IMR-90 (cell line): ENCODE measurements around the gene TSC1.

Source experiments
- BHLHE40 ChIP-seq: fragments of 150-350 bp; IDR thresholded peaks from 2 replicates; pipeline ENCODE4 v1.6.1; 2016; ENCODE audit warnings: mild to moderate bottlenecking, low read depth, low read length
- CHD1 ChIP-seq: IDR thresholded peaks from 2 replicates; pipeline ENCODE4 v1.6.1; 2012; ENCODE audit warnings: low read depth, low read length, improper control_type of control experiment
- CTCF ChIP-seq: conservative IDR thresholded peaks from 2 replicates; pipeline ENCODE4 v1.5.1; 2012; ENCODE audit warnings: mild to moderate bottlenecking, low read depth, low read length, improper control_type of control experiment
- ELK1 ChIP-seq: fragments of 150-350 bp; IDR thresholded peaks from 2 replicates; pipeline ENCODE4 v1.6.1; 2016; ENCODE audit warnings: low read depth, mild to moderate bottlenecking, low read length, moderate library complexity, borderline replicate concordance
- MAFK ChIP-seq: IDR thresholded peaks from 2 replicates; pipeline ENCODE4 v1.6.1; 2012; ENCODE audit warnings: low read depth, low read length, improper control_type of control experiment
- MXI1 ChIP-seq: IDR thresholded peaks from 2 replicates; pipeline ENCODE4 v1.6.1; 2012; ENCODE audit warnings: low read depth, mild to moderate bottlenecking, low read length, moderate library complexity, borderline replicate concordance
- POLR2A ChIP-seq: IDR thresholded peaks from 2 replicates; pipeline ENCODE4 v1.6.1; 2012; ENCODE audit warnings: mild to moderate bottlenecking, low read depth, low read length
- RAD21 ChIP-seq: IDR thresholded peaks from 2 replicates; pipeline ENCODE4 v1.6.1; 2012; ENCODE audit warnings: low read length, improper control_type of control experiment
- RCOR1 ChIP-seq: IDR thresholded peaks from 2 replicates; pipeline ENCODE4 v1.6.1; 2012; ENCODE audit warnings: mild to moderate bottlenecking, low read length, improper control_type of control experiment; ENCODE audit not compliant: insufficient replicate concordance
- RFX5 ChIP-seq: IDR thresholded peaks from 2 replicates; pipeline ENCODE4 v1.8.0; 2012; ENCODE audit warnings: low read depth, mild to moderate bottlenecking, low read length, moderate library complexity
- SMC3 ChIP-seq: fragments of 150-350 bp; IDR thresholded peaks from 2 replicates; pipeline ENCODE4 v1.6.1; 2016; ENCODE audit warnings: low read depth, mild to moderate bottlenecking, antibody characterized with exemption, low read length, moderate library complexity
- USF2 ChIP-seq: fragments of 150-350 bp; IDR thresholded peaks from 2 replicates; pipeline ENCODE4 v1.6.1; 2017; ENCODE audit warnings: mild to moderate bottlenecking, antibody characterized with exemption, low read length, low read depth

GRCh38 chr9:132878695-132879456 lies 65.5 kb downstream of the TSC1 start, which contains the start of gene SPACA9:
- no peak for TF ChIP-seq CTCF
- TF ChIP-seq POLR2A = no peak; the same call in 1 of the 2 replicates
- TF ChIP-seq CHD1 = no peak
- no peak for TF ChIP-seq ELK1
- TF ChIP-seq RAD21 = no peak
- no peak for TF ChIP-seq BHLHE40
- TF ChIP-seq RFX5 = no peak
- TF ChIP-seq RCOR1 = no peak
- no peak for TF ChIP-seq MXI1
- no peak for TF ChIP-seq USF2
- no peak for TF ChIP-seq MAFK
- TF ChIP-seq SMC3 = no peak
